ENCODE results near the gene ASAP3.

ASAP3 gene

GRCh38 chr1:23434260-23434775 is 49.7 kb downstream of the ASAP3 start:
- no peaks in the 10 kb centered on the region for H3K4me1 ChIP-seq
- no peaks in the 10 kb centered on the region for H3K9me3 ChIP-seq
- no peak overlapping the region for H3K27ac ChIP-seq
- no peaks in the 10 kb centered on the region for H3K27me3 ChIP-seq
- intact Hi-C loops (cut with DNase I; ENCODE audit: low total_unique reads) = no loop called here
- no peak overlapping the region for H3K4me3 ChIP-seq
- DNase-seq = no peak
- peaks cover 23 to 92% (median 68%) of the 10 kb centered on the region in 3 donors for H3K36me3 ChIP-seq
- TF ChIP-seq, protein P1, sequence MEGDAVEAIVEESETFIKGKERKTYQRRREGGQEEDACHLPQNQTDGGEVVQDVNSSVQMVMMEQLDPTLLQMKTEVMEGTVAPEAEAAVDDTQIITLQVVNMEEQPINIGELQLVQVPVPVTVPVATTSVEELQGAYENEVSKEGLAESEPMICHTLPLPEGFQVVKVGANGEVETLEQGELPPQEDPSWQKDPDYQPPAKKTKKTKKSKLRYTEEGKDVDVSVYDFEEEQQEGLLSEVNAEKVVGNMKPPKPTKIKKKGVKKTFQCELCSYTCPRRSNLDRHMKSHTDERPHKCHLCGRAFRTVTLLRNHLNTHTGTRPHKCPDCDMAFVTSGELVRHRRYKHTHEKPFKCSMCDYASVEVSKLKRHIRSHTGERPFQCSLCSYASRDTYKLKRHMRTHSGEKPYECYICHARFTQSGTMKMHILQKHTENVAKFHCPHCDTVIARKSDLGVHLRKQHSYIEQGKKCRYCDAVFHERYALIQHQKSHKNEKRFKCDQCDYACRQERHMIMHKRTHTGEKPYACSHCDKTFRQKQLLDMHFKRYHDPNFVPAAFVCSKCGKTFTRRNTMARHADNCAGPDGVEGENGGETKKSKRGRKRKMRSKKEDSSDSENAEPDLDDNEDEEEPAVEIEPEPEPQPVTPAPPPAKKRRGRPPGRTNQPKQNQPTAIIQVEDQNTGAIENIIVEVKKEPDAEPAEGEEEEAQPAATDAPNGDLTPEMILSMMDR (IDR thresholded peaks at IDR 0.05) = no peak

- Histone ChIP-seq H3K27ac (no peak overlapping the region), H3K9me3 (no peaks in the 10 kb centered on the region), H3K4me3 (no peak overlapping the region), H3K27me3 (no peaks in the 10 kb centered on the region), H3K4me1 (no peaks in the 10 kb centered on the region), H3K36me3 (peaks cover 23 to 94% (median 70%) of the 10 kb centered on the region in 3 donors)
- no peak for DNase-seq
- intact Hi-C loops (cut with DNase I; ENCODE audit: low total_unique reads) = no loop called here
- TF ChIP-seq, protein P1 (IDR thresholded peaks at IDR 0.05) = no peak
These were observed 50.9 kb downstream of the ASAP3 start for GRCh38 chr1:23433122-23433521.

DNA sequence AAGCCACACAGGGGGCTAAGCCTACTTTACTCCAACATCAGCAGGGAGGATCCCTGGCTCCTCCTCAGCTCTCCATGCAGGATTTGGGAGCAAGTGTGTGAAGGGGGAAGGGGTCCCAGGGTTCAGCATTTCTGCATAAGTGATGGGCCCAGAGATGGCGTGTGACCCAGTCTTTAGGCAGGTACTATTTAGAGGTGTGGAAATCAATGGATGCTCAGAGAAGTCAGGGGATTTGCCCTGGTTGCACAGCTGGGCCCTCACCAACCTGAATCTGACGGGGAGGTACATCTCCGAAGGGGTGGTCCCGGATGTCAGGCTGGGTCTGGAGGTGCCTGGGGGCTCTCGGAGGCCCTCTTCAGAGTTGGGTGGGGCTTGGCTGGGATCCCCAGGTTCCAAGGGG is 52.5 kb downstream of the ASAP3 start:
- no peaks in the 10 kb centered on the region for H3K4me1 ChIP-seq
- intact Hi-C loops (cut with DNase I; ENCODE audit: low total_unique reads) = no loop called here
- H3K36me3 ChIP-seq = peaks cover 23 to 87% (median 60%) of the 10 kb centered on the region in 3 donors

GRCh38 chr1:23430803-23431202 is 53.2 kb downstream of the ASAP3 start:
- Histone ChIP-seq H3K27me3 (no peaks in the 10 kb centered on the region), H3K9me3 (no peaks in the 10 kb centered on the region), H3K4me3 (no peak overlapping the region), H3K27ac (no peak overlapping the region), H3K4me1 (no peaks in the 10 kb centered on the region), H3K36me3 (peaks cover 23 to 80% (median 56%) of the 10 kb centered on the region in 3 donors)
- TF ChIP-seq, protein P1 (IDR thresholded peaks at IDR 0.05) = no peak
- DNase-seq = no peak
- intact Hi-C loops (cut with DNase I; ENCODE audit: low total_unique reads) = no loop called here

More for the DNA sequence above, 52.5 kb downstream of the ASAP3 start:
- Histone ChIP-seq H3K9me3 (no peaks in the 10 kb centered on the region), H3K27ac (no peak overlapping the region), H3K4me3 (no peak overlapping the region), H3K27me3 (no peaks in the 10 kb centered on the region)
- TF ChIP-seq, protein P1 (IDR thresholded peaks at IDR 0.05) = no peak
- DNase-seq = no peak

DNA sequence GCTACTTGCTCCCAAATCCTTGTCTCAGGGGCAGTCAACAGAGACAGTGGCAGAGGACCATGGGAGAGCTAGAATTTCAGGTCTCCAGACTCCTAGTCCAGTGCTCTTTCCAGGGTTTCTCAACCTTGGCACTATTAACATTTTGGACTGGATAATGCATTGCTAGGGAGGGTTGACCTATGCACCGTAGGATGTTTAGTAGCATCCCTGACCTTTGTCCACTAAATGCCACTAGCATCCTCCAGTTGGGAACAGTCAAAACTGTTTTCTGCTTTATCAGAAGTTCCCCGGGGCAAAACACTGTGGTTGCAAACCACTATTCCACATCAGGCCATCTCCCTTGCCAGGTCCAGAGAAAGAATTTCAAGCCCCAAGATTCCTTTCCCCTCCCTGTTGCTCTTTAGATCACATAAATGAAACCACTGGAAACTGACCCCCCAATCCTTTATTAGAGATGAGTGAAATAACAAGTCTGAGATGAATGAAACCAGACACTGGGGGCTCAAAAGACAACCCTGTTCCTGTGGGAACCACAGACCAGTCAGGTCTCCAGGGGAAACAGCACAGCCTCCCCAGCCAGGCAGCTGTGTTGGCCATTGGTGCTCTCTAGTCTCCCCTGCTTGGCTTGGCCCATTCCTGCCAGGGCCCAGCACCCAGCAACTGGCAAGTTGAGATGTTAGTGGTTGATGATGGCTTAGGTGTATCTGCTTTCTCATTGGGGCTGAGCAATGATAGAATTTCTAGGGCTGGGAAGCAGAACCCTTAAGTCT is 55.7 kb downstream of the ASAP3 start:
- no peak overlapping the region for H3K4me3 ChIP-seq
- H3K4me1 ChIP-seq = peaks cover 0 to 11% (median 5%) of the 10 kb centered on the region in 4 donors
- H3K9me3 ChIP-seq = no peaks in the 10 kb centered on the region
- DNase-seq = no peak
- H3K27ac ChIP-seq = no peak overlapping the region
- TF ChIP-seq, protein P1 (IDR thresholded peaks at IDR 0.05) = no peak
- peaks cover 19 to 56% (median 43%) of the 10 kb centered on the region in 3 donors for H3K36me3 ChIP-seq
- H3K27me3 ChIP-seq = no peaks in the 10 kb centered on the region
- intact Hi-C loops (cut with DNase I; ENCODE audit: low total_unique reads) = loop anchor here (5.0 kb wide), 1 partner anchor 54 kb away; the partner anchor contains the start of gene ASAP3
